Activated naive CD8-positive, alpha-beta T cell treated with anti-CD3 and anti-CD28 coated beads, Interleukin-2, amount 50 U/mL, for 24 hours (primary cell): ENCODE data around the gene KRT72.

Source experiments
- ATAC-seq: fragments of 150-1000 bp; cut with Tn5 transposase; one replicate; pipeline ENCODE4 v1.10.0; 2021
- DNase-seq: peaks from one replicate; pipeline ENCODE4 v3.0.0; 2021
- H3K27ac Mint-ChIP-seq: one replicate; pipeline ENCODE4 v1.8.0; 2021; ENCODE audit warnings: mild to moderate bottlenecking, mixed read lengths
- H3K27me3 Mint-ChIP-seq: one replicate; pipeline ENCODE4 v1.8.0; 2021; ENCODE audit warnings: mixed read lengths
- H3K36me3 Mint-ChIP-seq: one replicate; pipeline ENCODE4 v1.8.0; 2021; ENCODE audit warnings: low read depth, mixed read lengths
- H3K4me1 Mint-ChIP-seq: one replicate; pipeline ENCODE4 v1.8.0; 2021; ENCODE audit warnings: mixed read lengths
- H3K4me3 Mint-ChIP-seq: one replicate; pipeline ENCODE4 v1.8.0; 2021; ENCODE audit warnings: mild to moderate bottlenecking, moderate library complexity, mixed read lengths
- H3K9me3 Mint-ChIP-seq: one replicate; pipeline ENCODE4 v1.8.0; 2021; ENCODE audit warnings: mixed read lengths

KRT72 gene

DNA sequence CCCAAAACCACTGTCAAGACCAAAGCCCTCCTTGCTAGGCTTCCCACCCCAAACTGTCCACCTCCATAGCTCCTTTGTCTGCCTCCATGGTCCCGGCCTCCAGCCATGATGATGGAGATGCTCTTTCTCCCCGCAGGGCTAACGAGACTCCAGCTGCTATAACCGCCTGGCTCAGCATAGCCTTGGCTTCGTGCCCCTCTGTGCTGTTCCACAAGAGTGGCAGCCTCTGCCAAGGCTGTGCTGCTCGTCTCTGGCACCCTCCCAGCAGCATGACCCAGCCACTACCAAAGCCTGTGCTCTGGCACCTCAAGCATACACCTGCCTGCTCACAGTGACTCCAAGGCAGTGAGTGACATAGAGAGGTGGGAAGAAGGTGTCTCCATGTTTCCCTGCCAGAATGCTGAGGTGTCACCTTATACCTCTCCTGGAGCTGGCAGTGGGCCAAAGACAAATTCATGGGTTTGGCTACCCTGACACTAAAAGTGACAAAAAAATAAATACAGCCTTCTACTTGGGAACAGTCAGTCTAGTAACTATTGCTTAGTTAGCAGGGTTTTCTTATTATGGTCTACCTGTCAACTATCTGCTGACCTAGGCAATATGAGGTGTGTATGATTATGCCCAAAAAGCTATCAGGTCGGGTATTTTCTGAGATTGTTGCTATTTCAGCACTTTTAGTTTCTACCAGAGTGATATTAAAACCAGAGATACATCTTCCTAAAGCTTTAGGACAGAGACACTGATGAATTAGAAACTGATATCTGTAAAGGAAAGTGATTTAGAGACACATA, 33.2 kb upstream of the KRT72 start:
- Mint-ChIP-seq H3K4me3 (no peak overlapping the region), H3K9me3 (no peaks in the 10 kb centered on the region), H3K27me3 (no peaks in the 10 kb centered on the region), H3K27ac (no peak overlapping the region), H3K4me1 (peaks cover 56% of the 10 kb centered on the region), H3K36me3 (no peaks in the 10 kb centered on the region)
- DNase-seq (no peak), ATAC-seq (no peak)

DNA sequence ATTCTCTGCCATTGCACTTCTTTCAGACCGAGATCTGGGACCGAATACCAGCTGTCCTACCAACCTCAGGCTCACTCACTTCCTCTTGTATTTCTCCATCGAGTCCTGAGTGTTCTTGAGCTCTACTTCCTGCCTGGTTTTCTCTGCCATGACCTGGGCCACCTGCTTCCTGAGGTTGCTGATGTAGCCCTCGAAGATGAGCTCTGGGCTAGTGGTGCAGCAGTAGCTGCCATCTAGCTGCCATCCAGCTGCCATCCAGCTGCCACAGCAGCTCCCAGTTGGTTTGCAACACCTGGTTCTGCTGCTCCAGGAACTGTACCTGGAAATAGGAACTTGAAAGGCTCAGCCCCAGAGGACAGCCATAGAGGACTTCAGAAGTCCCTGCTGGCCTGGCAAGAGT, 32.1 kb upstream of the KRT72 start:
- ATAC-seq (no peak), DNase-seq (no peak)
- Mint-ChIP-seq H3K27ac (peak overlapping the region; percentile 38), H3K4me1 (peaks cover 58% of the 10 kb centered on the region), H3K9me3 (no peaks in the 10 kb centered on the region), H3K27me3 (no peaks in the 10 kb centered on the region), H3K4me3 (no peak overlapping the region), H3K36me3 (no peaks in the 10 kb centered on the region)

DNA sequence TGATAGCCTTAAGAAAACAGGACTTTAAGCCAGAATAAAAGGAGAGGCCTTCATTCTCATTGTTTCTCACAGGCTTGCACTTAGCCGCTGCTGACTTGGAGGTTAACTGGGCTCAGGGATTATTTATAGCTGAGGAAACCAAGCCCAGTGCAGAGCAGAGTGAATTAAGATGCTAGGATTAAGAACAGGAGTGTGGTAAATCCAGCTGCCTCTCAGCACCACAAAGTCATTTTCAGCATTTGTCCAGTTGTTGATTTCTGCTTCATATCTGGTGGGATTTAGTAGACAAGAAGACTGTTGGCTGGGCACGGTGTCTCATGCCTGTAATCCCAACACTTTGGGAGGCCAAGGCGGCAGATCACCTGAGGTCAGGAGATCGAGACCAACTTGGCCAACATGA, 31.4 kb upstream of the KRT72 start:
- DNase-seq (no peak), ATAC-seq (no peak)
- Mint-ChIP-seq H3K4me3 (no peak overlapping the region), H3K4me1 (peaks cover 60% of the 10 kb centered on the region), H3K27me3 (no peaks in the 10 kb centered on the region), H3K27ac (no peak overlapping the region), H3K36me3 (no peaks in the 10 kb centered on the region), H3K9me3 (no peaks in the 10 kb centered on the region)

DNA sequence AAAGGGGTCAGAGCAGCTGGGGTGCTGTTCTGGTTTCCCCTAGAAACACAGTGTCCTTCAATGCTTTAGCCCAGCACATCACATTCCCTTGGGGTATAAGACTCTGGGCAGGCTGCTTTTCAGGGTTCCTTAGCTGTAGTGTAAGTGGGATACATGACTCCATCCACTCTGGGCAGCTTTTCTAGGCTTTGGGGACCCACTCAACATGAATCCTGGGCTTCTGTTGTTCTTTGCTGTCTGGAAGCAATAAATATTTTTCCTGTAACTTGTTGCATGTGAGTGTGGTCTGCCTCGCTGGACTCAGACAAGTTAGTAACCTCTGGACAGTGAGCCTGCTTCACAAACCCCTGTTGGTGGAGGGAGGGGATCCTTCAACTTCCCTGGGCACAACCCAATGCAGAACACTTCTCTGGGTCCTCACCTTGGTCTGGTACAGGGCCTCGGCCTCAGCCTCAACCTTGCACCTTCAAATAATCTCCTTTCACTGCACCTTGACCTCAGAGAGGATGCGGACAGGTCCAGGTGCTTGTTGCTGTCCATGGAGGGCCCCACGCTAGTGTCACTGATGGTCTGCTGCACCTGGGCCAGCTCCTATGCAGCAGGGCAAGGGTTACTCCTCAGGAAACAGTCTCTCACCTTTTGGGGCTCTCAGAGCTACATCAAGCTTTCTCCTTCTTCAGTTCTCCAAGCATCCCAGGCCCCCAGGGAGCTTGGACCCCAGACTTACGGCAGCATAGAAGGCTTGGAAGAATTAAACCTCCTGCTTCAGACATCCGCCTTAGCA, 30.6 kb upstream of the KRT72 start:
- no peak overlapping the region for H3K4me3 Mint-ChIP-seq
- H3K9me3 Mint-ChIP-seq: no peaks in the 10 kb centered on the region
- H3K27ac Mint-ChIP-seq: no peak overlapping the region
- no peaks in the 10 kb centered on the region for H3K36me3 Mint-ChIP-seq
- H3K27me3 Mint-ChIP-seq: no peaks in the 10 kb centered on the region
- ATAC-seq (no peak), DNase-seq (no peak)
- H3K4me1 Mint-ChIP-seq: peaks cover 64% of the 10 kb centered on the region

DNA sequence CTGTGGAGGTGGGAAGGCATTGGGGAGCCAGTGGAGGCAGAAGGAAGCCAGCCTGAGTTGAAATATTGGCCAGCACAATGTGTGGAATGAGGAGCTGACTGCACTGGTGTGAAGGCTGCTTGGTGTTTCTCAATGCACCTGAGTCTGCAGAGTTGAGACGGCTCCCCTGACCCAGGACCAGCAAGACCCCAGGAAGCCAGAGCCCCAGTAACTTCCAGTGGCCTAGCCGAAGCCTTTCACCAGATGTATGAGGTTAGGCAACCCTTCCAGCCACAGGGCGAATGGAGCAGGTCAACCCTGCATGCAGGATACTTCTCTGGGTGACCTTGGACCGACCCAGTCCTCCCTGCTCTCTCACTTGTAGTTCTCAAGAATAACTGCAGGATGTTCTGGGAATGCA, 30.0 kb upstream of the KRT72 start:
- no peak overlapping the region for H3K4me3 Mint-ChIP-seq
- no peaks in the 10 kb centered on the region for H3K27me3 Mint-ChIP-seq
- H3K9me3 Mint-ChIP-seq: no peaks in the 10 kb centered on the region
- no peak overlapping the region for H3K27ac Mint-ChIP-seq
- no peaks in the 10 kb centered on the region for H3K36me3 Mint-ChIP-seq
- peaks cover 66% of the 10 kb centered on the region for H3K4me1 Mint-ChIP-seq
- DNase-seq: no peak
- ATAC-seq: no peak

DNA sequence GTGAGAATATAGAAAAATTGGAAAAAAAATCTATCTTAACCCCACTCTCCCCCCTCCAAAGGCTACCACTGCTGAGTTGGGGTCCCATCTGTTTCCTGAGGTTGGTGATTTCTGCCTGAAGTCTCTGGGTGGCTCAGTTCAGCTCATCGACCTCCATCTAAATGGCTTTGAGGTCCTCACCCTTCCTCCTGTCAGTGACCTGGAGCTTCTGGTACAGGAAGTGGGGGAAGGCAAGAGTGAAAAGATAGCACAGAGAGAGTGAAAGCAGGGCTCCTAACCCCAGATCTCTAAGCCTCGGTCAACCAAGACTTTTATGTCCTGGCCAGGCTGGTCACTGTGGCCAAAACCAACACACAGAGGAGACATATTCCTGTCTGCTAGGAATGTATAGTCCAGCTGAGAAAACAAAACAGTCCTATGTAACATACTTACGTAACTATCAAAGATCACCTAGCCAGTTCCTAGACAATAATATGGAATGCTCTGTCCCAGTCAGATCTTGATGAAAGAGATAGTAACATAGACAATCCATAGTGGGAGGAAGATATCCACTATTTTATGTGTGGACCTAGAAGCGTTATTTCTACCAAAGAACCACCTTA, 29.4 kb upstream of the KRT72 start:
- peak overlapping the region; percentile 55 for H3K4me3 Mint-ChIP-seq
- peak overlapping the region; percentile 47 for H3K27ac Mint-ChIP-seq
- ATAC-seq: no peak
- no peaks in the 10 kb centered on the region for H3K36me3 Mint-ChIP-seq
- DNase-seq: no peak
- no peaks in the 10 kb centered on the region for H3K27me3 Mint-ChIP-seq
- peaks cover 68% of the 10 kb centered on the region for H3K4me1 Mint-ChIP-seq
- H3K9me3 Mint-ChIP-seq: no peaks in the 10 kb centered on the region

DNA sequence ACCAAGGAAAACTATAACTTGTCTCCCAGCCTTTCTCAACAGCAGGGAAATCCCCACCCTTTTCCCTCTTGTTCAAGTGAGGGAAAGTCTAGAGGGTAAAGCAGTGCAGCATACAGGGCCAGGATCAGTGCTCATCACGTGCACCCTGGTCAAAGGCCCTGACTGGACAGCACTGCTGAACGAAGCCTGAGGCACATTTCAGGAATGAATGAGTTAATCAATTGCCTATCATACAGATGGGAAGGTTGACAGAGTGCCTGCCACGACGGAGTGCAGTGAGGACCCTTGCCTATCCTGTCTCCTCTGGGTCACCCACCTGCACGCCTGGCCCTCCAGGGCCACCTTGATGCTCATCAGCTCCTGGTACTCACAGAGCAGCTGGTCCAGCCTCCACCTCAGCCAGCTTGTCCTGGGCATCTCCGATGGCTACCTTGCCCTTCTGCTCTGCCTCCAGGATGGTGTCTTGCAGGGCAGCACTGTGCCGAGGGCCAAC, 28.8 kb upstream of the KRT72 start:
- H3K4me1 Mint-ChIP-seq: peaks cover 73% of the 10 kb centered on the region
- H3K9me3 Mint-ChIP-seq: no peaks in the 10 kb centered on the region
- DNase-seq (no peak), ATAC-seq (no peak)
- H3K27ac Mint-ChIP-seq: no peak overlapping the region
- no peaks in the 10 kb centered on the region for H3K27me3 Mint-ChIP-seq
- no peaks in the 10 kb centered on the region for H3K36me3 Mint-ChIP-seq
- peak overlapping the region; percentile 55 for H3K4me3 Mint-ChIP-seq

DNA sequence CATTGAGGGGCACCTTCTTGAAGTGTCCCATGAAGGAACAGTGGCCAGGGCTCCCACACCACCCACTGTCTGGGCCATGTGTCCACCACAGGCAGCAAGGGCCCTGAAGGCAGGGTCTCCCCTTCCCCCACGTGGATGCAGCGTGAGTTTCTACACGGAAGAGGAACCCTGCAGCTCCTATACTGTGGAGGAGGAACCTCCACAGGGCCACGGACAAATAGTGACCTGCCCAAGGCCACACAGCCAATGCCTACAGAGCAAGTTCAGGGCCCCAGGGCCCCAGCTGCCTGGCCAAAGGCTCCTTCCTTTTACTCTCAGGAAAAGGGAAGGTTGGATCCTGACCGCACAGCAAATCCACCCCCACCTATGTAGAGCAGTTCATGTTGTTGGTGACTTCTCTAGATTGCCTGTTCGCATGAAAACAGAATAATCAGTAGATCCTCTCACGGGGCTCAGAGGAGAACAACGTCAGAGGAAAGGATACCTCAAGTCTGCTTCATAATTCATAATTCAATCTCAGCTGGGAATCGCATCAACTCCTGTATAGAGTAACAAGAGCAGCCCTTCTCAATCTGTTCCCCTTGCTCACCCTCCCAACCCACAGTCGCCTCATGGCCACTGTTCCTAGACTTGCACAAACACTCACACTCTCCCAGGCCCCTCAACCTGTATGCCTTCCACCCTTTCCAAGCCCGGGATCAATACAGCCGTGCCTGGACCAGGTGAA, 28.2 kb upstream of the KRT72 start:
- Mint-ChIP-seq H3K9me3 (no peaks in the 10 kb centered on the region), H3K27ac (no peak overlapping the region), H3K36me3 (no peaks in the 10 kb centered on the region), H3K4me3 (peak overlapping the region; percentile 8), H3K4me1 (peaks cover 72% of the 10 kb centered on the region), H3K27me3 (no peaks in the 10 kb centered on the region)
- ATAC-seq: no peak
- DNase-seq: no peak

DNA sequence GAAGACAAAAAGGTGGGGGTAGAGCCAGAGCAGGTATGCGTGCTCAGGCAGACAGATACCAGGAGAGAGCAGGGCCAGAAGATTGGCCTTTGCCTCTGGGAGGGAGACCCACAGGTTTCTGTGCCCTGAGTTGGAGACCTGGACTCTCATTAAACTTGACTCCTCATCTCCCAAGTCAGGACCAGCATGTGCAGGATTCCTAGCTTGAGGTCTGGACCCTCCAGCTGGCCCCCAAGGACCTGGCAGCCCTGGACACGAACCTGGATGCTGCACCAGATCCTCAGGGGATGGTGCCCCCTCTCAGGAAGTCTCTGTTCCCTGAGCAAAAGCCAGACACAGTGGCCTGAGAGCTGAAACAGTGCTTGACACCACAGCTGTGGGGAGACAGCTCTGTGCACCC, 27.6 kb upstream of the KRT72 start:
- Mint-ChIP-seq H3K9me3 (no peaks in the 10 kb centered on the region), H3K4me3 (no peak overlapping the region), H3K27ac (no peak overlapping the region), H3K4me1 (peaks cover 66% of the 10 kb centered on the region), H3K36me3 (no peaks in the 10 kb centered on the region), H3K27me3 (no peaks in the 10 kb centered on the region)
- no peak for DNase-seq
- ATAC-seq: no peak

DNA sequence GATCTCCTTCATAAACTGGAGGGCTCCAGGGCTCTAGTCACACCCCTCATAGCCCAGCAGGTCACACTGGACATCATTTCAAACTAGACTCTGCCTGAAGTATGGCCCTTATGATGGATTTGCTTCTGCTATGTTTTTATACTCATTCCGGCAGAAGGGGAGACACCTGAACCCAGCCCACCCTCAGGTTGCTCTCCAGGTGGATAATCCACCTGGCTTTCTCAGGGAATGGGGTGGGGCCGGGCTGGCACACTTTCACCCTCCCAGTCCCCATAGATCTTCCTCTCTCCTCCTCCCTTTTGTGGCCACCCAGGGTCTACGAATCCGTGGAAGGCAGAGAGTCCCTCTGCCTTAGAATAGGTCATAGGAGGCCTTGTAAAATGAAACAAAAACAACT, 26.8 kb upstream of the KRT72 start:
- H3K27ac Mint-ChIP-seq: peak overlapping the region; percentile 20
- H3K4me3 Mint-ChIP-seq: no peak overlapping the region
- H3K36me3 Mint-ChIP-seq: no peaks in the 10 kb centered on the region
- ATAC-seq (no peak), DNase-seq (no peak)
- no peaks in the 10 kb centered on the region for H3K27me3 Mint-ChIP-seq
- no peaks in the 10 kb centered on the region for H3K9me3 Mint-ChIP-seq
- peaks cover 60% of the 10 kb centered on the region for H3K4me1 Mint-ChIP-seq

DNA sequence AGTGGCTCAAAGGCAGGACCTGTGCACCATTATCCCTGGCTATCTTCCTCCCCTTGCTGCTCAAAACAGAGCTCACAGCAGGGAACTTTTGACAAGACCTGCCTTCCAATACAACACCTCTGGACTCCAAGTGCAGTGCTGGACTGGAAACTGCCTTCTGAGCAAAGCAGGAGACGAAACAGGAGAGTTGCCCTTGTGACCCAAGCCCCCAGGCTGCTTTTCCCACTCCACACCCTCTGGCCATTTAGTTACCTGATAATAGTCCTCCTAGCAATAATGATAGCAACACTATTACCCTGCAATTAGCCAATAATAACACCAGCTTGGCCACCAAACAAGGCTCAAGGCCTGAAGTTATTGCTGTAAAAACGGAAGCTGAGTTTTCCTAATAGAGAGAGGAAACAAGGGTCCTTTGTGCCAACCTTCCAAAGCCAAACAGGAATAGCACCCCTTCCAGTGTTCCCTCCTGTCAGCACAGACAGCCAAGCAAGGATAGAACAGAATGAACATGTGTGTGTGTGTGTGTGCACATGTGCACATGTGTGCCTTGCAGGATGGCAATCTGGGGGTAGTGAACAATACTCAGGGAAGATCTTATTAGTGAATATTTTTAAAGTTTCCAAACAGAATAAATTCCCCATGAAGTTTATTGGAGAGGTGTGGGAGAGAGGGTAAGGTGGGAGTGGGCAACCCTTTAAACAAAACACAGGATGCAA, 26.3 kb upstream of the KRT72 start:
- Mint-ChIP-seq H3K4me1 (peaks cover 56% of the 10 kb centered on the region), H3K9me3 (no peaks in the 10 kb centered on the region), H3K36me3 (no peaks in the 10 kb centered on the region), H3K27me3 (no peaks in the 10 kb centered on the region), H3K27ac (no peak overlapping the region), H3K4me3 (no peak overlapping the region)
- ATAC-seq (no peak), DNase-seq (no peak)

DNA sequence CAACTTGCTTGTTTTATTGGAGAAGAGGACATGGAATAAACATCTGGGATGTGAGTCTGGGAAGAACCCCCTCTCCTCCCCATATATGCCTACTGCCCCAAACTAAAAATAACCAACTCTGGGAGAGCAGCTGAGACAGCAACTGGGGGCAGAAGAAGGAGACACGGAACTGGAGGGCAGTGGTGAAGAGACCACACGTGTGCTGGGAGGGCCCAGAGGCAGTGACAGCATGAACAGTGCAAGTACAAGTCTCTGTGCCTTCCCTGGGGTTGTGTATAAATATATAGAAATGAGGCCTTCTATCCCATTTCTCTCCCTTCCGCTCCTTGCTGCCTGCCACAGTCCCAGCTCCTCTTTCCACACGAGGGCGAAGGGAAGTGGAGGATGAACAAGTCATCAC, 21.1 kb upstream of the KRT72 start:
- ATAC-seq: no peak
- Mint-ChIP-seq H3K36me3 (no peaks in the 10 kb centered on the region), H3K9me3 (no peaks in the 10 kb centered on the region)

DNA sequence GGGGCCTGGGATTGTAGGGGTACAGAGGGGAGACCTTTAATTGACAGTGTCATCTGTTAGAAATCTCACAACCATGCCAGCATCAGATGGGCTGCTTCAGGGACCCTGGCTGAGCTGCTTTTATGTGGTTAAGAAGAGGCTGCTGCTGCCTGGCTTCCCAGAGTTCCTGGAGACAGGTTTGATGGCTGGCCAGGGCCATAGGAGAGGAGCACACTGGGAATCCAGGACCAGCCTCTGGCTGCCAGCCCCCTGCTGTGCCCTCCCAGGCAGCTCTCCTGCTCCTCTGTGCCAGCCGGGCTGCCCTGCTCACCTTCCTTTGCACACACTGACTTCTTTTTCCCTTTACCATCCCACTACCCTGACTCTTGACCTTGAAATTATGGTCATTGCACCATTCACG, 17.6 kb upstream of the KRT72 start:
- Mint-ChIP-seq H3K9me3 (no peaks in the 10 kb centered on the region), H3K4me1 (peaks cover 56% of the 10 kb centered on the region), H3K4me3 (no peak overlapping the region), H3K36me3 (no peaks in the 10 kb centered on the region), H3K27me3 (no peaks in the 10 kb centered on the region), H3K27ac (no peak overlapping the region)
- DNase-seq (no peak), ATAC-seq (no peak)

More for the DNA sequence above, 21.1 kb upstream of the KRT72 start:
- no peaks in the 10 kb centered on the region for H3K27me3 Mint-ChIP-seq
- no peak overlapping the region for H3K4me3 Mint-ChIP-seq
- DNase-seq: no peak
- no peak overlapping the region for H3K27ac Mint-ChIP-seq
- peaks cover 44% of the 10 kb centered on the region for H3K4me1 Mint-ChIP-seq

DNA sequence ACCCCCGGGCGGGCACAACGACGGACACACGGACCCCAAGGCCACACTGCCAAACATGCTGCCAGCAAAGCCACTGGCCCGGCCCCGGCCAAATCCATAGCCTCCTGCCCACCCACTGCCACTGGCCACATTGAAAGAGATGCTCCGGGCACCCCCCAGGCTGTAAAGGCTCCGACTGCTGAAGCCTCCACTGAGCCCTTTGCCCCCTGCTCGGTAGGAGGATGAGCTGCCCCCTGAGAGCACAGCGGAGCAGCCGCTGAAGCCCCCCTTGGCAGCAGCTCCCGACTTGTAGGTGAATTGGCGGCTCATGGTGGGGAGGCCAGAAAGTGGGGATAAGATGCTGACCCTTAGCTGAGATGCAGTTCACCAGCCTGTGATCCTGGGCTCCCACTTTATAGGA, 17.0 kb upstream of the KRT72 start, which contains the start of gene KRT73:
Gene KRT73 (minus strand): TSS at position 344 of the 400 bp plus-strand sequence. CDS start 35 bp downstream, at position 309.
- Mint-ChIP-seq H3K27me3 (no peaks in the 10 kb centered on the region), H3K27ac (no peak within 1 kb of the TSS), H3K4me3 (no peak within 1 kb of the TSS), H3K9me3 (no peaks in the 10 kb centered on the region), H3K36me3 (no peaks in the 10 kb centered on the region), H3K4me1 (peaks cover 63% of the 10 kb centered on the region)
- ATAC-seq: no peak
- no peak for DNase-seq
